Activated CD4-positive, alpha-beta T cell treated with anti-CD3 and anti-CD28 coated beads for 1 hour (primary cell): ENCODE results near the gene SUB1.
"Not testable (repeated sequence)": the region's sequence is repeated elsewhere in the genome, so short reads cannot be mapped to it uniquely, and the experiment has no call there.

ENCODE experiments used
- DNase-seq: peaks from one replicate; pipeline ENCODE4 v3.0.0-alpha.2; 2020

SUB1 gene

GRCh38 chr5:32566319-32567111 lies 18.8 kb upstream of the SUB1 start:
- DNase-seq = no peak

DNA sequence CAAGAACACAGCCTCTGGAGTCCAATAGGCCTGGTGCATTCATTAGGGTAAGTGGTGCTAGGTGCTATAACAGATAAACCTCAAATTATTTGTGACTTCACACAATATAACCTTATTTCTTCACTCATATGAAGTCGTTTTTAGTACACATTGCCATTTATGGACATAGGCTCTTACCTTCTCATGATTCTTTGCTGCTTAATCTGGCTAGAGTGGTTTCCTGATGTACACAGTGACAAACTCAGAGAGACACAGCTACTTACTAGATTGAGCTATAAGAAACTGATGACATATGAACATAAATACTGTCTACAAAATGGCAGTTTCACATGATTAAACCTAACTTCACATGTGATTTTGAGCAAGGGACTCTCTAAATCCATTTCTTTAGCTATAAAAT lies 14.2 kb upstream of the SUB1 start:
- DNase-seq = no peak

DNA sequence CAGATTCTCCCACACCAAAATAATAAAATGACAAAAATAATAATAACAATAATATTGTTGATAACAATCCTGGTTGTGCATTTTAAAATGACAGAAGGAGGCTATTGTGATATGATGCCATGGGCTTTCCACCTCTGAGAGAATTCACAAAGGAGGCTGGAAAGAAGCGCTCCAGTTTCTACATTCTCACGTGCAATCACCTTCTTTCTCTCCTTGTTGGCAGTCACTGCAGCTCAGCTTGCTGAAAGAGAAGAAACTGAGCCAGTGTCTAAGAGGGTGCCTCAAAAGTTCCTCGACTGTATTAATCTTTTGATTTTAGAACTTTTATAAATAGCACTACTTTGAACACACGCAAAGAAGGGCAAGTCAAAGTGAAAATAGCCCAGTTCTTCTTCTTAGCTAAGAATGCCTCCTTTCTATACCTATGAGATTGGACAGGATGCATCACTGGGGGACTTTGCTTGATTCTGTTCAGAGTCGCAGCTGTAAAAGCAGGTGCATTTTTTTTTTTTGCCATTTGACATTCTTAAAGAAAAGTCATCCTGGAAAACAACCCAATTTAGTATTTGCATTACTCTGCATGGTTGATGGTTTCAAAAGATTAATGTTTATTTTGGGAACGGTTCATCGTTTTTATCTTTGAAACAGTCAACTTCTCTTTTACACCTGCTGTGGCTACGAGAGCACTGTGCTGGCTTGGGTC lies 12.4 kb upstream of the SUB1 start:
- DNase-seq = no peak

- not testable (repeated sequence) for DNase-seq
Measured at GRCh38 chr5:32573481-32573854, 11.9 kb upstream of the SUB1 start.

- DNase-seq = no peak
Measured at GRCh38 chr5:32574540-32575175, 10.7 kb upstream of the SUB1 start.

GRCh38 chr5:32578363-32578762 lies 7.0 kb upstream of the SUB1 start:
- no peak for DNase-seq

GRCh38 chr5:32578764-32579163 lies 6.6 kb upstream of the SUB1 start:
- no peak for DNase-seq

DNA sequence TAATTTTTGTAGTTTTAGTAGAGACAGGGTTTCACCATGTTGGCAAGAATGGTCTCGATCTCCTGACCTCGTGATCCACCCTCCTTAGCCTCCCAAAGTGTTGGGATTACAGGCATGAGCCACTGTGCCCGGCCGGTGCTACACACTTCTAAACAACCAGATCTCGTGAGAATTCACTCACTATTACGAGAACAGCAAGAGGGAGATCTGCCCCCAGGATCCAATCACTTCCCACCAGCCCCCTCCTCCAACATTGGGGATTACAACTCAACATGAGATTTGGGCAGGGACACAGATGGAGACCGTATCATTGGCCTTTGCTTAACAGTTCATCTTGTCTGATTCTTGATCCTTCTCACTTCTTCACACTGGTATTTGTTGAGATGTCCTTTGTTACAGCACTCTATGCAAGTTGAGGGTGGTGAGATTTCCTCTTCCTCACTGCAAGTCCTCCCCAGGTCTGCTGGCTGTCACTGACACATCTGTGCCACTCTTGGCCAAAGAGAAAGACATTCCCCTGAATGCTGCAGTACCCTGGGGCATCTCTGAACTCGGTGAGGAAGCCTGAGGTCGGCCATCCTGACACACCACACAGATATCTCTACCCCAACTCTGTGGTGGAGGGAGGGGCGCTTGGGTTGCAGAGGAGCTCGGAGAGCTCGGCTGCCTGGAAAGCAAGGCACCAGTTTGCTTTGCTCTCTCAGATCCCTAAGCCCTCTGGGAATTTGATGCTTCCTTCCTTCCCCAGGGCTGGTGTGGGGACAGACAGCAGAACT lies 4.2 kb upstream of the SUB1 start:
- DNase-seq = no peak

DNA sequence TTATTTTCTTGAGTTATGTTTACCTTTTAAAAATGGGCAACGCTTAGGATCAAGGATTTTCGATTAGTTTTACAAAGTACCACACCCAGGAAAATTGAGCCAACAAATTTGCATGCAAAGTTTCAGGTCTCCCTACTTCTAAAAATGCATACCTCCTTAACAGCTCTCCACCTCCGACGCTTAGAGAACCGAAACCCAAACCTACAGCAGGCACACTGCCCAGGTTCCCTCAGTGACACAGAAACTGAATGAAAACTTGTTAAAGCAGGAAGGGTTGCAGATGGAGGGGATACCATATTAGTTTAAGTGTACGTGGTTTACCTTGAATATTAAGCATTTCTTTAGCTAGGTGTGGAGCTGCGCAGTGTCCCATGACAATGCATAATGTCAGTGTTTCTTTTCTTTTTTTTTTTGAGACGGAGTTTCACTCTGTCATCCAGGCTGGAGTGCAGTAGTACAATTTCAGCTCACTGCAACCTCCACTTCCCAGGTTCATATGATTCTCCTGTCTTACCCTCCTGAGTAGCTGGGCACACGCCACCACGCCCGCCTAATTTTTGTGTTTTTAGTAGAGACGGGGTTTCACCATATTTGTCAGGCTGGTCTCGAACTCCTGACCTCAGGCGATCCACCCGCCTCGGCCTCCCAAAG lies 1.6 kb upstream of the SUB1 start:
- DNase-seq = no peak

DNA sequence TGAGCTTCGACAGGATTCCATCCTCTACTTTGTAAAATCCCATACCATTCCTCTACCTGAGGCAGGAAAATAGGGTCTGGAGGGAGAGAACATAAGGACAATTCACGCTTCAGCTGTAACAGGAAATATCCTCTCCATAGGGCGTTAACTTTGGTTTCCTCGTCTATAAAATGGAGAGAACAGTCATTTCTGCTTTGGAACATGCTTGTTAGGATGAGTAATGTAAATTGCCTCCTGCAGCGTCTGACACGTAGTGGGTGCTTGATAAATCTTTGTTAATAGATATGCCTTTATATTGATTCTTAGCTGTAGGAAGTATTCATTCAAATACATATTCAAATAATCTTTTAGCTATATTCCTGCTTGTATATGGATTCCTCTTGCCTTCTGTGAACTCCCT lies 711 bp upstream of the SUB1 start:
- no peak for DNase-seq

DNA sequence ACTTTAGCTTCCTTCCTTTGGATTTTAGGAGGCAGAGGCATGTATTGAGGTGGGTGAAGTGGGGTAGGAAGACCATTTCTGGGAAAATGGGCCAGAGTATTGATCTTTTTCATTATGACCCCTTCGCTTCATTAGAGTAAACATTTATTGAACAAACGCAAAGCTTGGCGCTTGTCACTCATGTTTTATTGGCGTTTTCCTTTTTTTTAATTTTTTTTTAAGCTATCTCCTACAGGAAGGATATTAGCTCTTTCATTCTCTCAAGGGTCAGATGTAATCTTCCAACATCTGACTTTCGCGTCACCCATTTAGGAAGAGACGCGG lies 273 bp upstream of the SUB1 start:
- DNase-seq = no peak

GRCh38 chr5:32586276-32586599 lies 881 bp downstream of the SUB1 start:
- no peak for DNase-seq

GRCh38 chr5:32587067-32587551 lies 1.8 kb downstream of the SUB1 start:
- DNase-seq = no peak

DNA sequence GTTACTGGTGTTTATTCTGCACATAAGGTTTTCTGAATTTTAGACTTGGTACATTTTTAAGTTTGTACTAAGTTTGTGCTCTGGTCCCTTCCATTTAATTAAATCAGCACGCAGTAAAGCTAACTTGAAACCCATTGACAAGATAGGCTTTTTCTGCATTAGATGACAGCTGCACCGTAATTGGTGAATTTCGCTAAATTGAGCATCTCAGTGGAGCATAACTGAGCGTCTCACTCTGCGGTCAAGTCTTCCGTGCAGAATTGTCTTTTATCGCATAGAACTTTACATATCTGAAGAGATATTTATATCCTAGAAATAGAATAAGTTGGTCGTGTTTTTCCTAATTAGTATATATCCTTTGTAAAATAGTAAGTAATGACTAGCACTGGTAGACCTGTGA lies 4.1 kb downstream of the SUB1 start:
- DNase-seq = no peak

DNA sequence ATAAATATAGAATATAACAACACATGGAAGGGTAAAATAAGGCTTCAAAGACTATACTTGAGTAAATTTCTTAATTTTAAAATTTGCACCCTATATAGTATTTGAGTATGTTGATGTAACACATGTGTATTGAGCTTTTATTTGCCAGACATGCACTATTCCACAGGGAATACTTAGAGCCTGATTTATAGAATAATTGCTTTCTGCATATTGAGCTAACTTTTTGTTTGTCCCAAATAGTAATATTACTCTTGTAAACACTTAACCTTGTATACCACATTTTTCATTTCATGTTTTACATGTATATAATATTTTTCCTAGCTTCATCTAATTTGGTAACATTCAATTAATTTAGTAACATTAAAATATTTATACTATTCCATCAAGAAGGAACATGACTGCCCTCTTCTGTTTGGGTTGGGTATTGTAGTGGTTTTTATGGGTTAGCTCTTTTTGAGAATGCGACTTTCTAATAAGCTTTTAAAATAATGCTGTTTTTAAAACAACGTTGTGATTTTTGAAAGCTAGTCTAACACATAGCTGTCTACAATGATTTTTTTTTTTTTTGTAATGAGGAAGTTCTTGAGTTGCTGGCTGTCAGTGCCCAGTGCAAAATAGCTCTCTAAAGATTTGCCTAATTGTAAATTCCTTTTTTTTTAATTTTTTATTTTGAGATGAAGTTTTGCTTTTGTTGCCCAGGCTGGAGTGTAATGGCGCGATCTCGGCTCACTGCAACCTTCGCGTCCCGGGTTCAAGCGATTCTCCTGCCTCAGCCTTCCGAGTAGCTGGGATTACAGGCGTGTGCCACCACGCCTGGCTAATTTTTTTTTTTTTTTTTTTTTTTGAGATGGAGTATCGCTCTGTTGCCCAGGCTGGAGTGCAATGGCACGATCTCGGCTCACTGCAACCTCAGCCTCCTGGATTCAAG lies 4.8 kb downstream of the SUB1 start:
- DNase-seq = no peak

GRCh38 chr5:32595118-32595517 lies 9.8 kb downstream of the SUB1 start:
- no peak for DNase-seq

- DNase-seq = no peak
Measured at GRCh38 chr5:32597041-32597629, 11.8 kb downstream of the SUB1 start.

DNA sequence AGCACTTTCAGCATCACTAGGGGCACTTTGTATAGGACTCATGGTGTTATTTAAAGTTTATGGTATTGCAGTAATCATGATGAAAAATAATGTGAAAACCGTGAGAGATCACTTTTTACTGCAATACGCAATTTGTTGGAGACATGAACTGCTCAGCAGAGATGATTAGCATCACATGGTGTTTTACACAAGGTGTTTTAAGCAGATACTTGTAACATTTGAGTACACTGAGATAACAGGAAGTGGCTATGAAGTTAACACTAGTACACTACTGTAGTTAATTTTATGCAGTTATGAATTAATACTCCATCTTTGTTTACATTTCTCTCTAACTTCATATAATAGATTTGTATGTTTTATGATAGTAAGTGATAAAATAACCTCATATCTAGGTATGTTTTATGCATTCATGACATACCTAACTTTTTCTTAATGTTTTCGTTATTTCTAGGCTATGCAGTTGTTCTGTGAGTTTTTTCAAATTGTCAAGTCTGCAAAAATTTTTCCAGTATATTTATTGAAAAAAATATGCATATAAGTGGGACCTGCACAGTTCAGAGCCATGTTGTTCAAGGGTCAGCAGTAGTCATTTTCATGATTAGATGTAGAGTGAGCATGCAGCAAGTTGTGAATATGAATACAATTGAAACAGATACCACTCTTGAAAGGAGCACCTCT lies 13.0 kb downstream of the SUB1 start:
- no peak for DNase-seq

- no peak for DNase-seq
Measured at GRCh38 chr5:32598997-32599549, 13.7 kb downstream of the SUB1 start.

GRCh38 chr5:32600054-32600622 lies 14.8 kb downstream of the SUB1 start:
- no peak for DNase-seq
